Right renal cortex interstitium (tissue), 3 donors: Measurements from ENCODE around the gene SHC2. TPM values are rescaled to one million over a fixed set of nuclear protein-coding genes. Genes with fewer than 3 reads are reported as not detected.
"Not testable (repeated sequence)": the region's sequence is repeated elsewhere in the genome, so short reads cannot be mapped to it uniquely, and the experiment has no call there.

Experiments used
- DNase-seq, 3 donors: peaks; one replicate each; pipeline ENCODE4 v3.0.0-alpha.2; 2013; ENCODE audit warnings: low read depth in 3 of 3, low spot score in 2 of 3
- polyA plus RNA-seq, 3 donors: library from polyadenylated mRNA; unstranded; fragments of 120-200 nt; gene quantifications; one replicate each; pipeline ENCODE4 v1.2.1, GENCODE V29; 2013; ENCODE audit not compliant: insufficient read length in 3 of 3

SHC2 gene
- polyA plus RNA-seq, 3 donors = 21.5 to 25.9 (median 21.5) TPM

- no peak for DNase-seq
Measured at GRCh38 chr19:470701-471100, 9.9 kb upstream of the SHC2 start.

GRCh38 chr19:469833-470232 lies 9.0 kb upstream of the SHC2 start:
- DNase-seq = no peak

GRCh38 chr19:468587-469256 lies 7.9 kb upstream of the SHC2 start:
- DNase-seq = no peak

- DNase-seq = no peak
Measured at GRCh38 chr19:467554-467953, 6.7 kb upstream of the SHC2 start.

- DNase-seq = no peak
Measured at GRCh38 chr19:465056-465816, 4.4 kb upstream of the SHC2 start.

GRCh38 chr19:464208-464545 lies 3.3 kb upstream of the SHC2 start:
- DNase-seq = no peak

- DNase-seq = no peak
Measured at GRCh38 chr19:463483-464207, 2.8 kb upstream of the SHC2 start.

- DNase-seq = no peak
Measured at GRCh38 chr19:461721-462551, 1.1 kb upstream of the SHC2 start.

- DNase-seq = peak in 2 of 3 donors; percentile 29 to 54
Measured at GRCh38 chr19:459724-460511, 915 bp downstream of the SHC2 start.

- DNase-seq = no peak
Measured at GRCh38 chr19:458091-459042, 2.5 kb downstream of the SHC2 start.

- no peak for DNase-seq
Measured at GRCh38 chr19:457636-458035, 3.2 kb downstream of the SHC2 start.

GRCh38 chr19:456547-457110 lies 4.2 kb downstream of the SHC2 start:
- no peak for DNase-seq

GRCh38 chr19:455851-456546 lies 4.8 kb downstream of the SHC2 start:
- no peak for DNase-seq

GRCh38 chr19:455031-455705 lies 5.7 kb downstream of the SHC2 start:
- DNase-seq = no peak

- DNase-seq = no peak
Measured at GRCh38 chr19:453606-454005, 7.2 kb downstream of the SHC2 start.

GRCh38 chr19:452829-453228 lies 8.0 kb downstream of the SHC2 start:
- no peak for DNase-seq

- DNase-seq = not testable (repeated sequence)
Measured at GRCh38 chr19:450912-451481, 9.8 kb downstream of the SHC2 start.
